NCI-H446 treated with DMSO at 0.1 percent for 48 hours (cell line): ENCODE measurements around the gene SNCAIP.
"Not testable (repeated sequence)": the region's sequence is repeated elsewhere in the genome, so short reads cannot be mapped to it uniquely, and the experiment has no call there.

Experiments used
- DNase-seq: peaks from one replicate; lab custom pipeline; 2025; lab: John Stamatoyannopoulos, UW

Gene SNCAIP

GRCh38 chr5:122465994-122466393 lies 154.0 kb downstream of the SNCAIP start:
- no peak for DNase-seq

- DNase-seq: no peak
Observed at GRCh38 chr5:122468351-122469116, 156.5 kb downstream of the SNCAIP start.

- DNase-seq: no peak
Observed at GRCh38 chr5:122469384-122469919, 157.4 kb downstream of the SNCAIP start.

GRCh38 chr5:122470365-122470764 lies 158.3 kb downstream of the SNCAIP start:
- no peak for DNase-seq

GRCh38 chr5:122471031-122471751 lies 159.2 kb downstream of the SNCAIP start:
- DNase-seq: no peak

- DNase-seq: no peak
Observed at GRCh38 chr5:122471752-122472061, 159.7 kb downstream of the SNCAIP start.

GRCh38 chr5:122473138-122473843 lies 161.3 kb downstream of the SNCAIP start:
- DNase-seq: no peak

GRCh38 chr5:122473941-122474340 lies 161.9 kb downstream of the SNCAIP start:
- no peak for DNase-seq

GRCh38 chr5:122478741-122479442 lies 166.9 kb downstream of the SNCAIP start:
- no peak for DNase-seq

GRCh38 chr5:122480146-122480545 lies 168.1 kb downstream of the SNCAIP start:
- no peak for DNase-seq

GRCh38 chr5:122484103-122484502 lies 172.1 kb downstream of the SNCAIP start:
- DNase-seq: no peak

GRCh38 chr5:122485226-122485625 lies 173.2 kb downstream of the SNCAIP start:
- DNase-seq: no peak

GRCh38 chr5:122486616-122487015 lies 174.6 kb downstream of the SNCAIP start:
- not testable (repeated sequence) for DNase-seq

GRCh38 chr5:122490718-122491117 lies 178.7 kb downstream of the SNCAIP start:
- no peak for DNase-seq

- DNase-seq: peak; percentile 62
Observed at GRCh38 chr5:122492675-122493074, 180.6 kb downstream of the SNCAIP start.

- peak; percentile 98 for DNase-seq
Observed at GRCh38 chr5:122493091-122494021, 181.3 kb downstream of the SNCAIP start.

GRCh38 chr5:122494109-122494508 lies 182.1 kb downstream of the SNCAIP start:
- DNase-seq: no peak

GRCh38 chr5:122498163-122498562 lies 186.1 kb downstream of the SNCAIP start:
- DNase-seq: peak; percentile 45

- no peak for DNase-seq
Observed at GRCh38 chr5:122499585-122499984, 187.5 kb downstream of the SNCAIP start.

GRCh38 chr5:122500245-122501088 lies 188.4 kb downstream of the SNCAIP start:
- peak; percentile 49 for DNase-seq
